Stimulated activated CD8-positive, alpha-beta memory T cell treated with anti-CD3 and anti-CD28 coated beads, Interleukin-2, amount 100 ng/mL, for 1 hour (primary cell): ENCODE measurements around the gene KLHL4.
"Not testable (repeated sequence)": the region's sequence is repeated elsewhere in the genome, so short reads cannot be mapped to it uniquely, and the experiment has no call there.

Experiments used
- DNase-seq, 2 donors: peaks; one replicate each; pipeline ENCODE4 v3.0.0-alpha.2; 2020; ENCODE audit warnings: low read depth in 2 of 2

Gene KLHL4, protein sequence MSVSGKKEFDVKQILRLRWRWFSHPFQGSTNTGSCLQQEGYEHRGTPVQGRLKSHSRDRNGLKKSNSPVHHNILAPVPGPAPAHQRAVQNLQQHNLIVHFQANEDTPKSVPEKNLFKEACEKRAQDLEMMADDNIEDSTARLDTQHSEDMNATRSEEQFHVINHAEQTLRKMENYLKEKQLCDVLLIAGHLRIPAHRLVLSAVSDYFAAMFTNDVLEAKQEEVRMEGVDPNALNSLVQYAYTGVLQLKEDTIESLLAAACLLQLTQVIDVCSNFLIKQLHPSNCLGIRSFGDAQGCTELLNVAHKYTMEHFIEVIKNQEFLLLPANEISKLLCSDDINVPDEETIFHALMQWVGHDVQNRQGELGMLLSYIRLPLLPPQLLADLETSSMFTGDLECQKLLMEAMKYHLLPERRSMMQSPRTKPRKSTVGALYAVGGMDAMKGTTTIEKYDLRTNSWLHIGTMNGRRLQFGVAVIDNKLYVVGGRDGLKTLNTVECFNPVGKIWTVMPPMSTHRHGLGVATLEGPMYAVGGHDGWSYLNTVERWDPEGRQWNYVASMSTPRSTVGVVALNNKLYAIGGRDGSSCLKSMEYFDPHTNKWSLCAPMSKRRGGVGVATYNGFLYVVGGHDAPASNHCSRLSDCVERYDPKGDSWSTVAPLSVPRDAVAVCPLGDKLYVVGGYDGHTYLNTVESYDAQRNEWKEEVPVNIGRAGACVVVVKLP

DNA sequence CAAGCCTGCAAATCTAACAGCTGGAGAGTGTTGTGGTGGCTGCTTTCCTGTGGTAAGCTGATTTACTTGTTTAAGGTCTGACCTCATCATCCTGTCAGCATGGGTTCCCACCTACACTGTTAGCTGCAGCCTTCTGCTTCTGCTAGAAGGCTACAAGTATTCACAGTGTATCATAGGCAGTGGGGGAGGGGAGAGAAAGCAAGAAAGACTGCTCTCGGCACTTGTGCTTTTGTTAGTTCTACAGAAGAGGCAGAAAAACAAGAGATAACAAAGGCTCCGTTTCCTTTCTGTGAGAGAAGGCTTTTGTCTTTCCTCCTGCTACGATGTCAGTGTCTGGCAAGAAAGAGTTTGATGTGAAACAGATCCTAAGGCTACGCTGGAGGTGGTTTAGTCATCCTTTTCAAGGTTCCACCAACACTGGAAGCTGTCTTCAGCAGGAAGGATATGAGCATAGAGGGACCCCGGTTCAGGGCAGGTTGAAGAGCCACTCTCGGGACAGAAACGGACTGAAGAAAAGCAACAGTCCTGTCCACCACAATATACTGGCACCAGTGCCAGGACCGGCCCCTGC is at the start of gene KLHL4:
TSS of gene KLHL4 (plus strand) at position 232 of the 571 bp plus-strand sequence. CDS start at position 324, 92 bp downstream.
- no peak for DNase-seq

DNA sequence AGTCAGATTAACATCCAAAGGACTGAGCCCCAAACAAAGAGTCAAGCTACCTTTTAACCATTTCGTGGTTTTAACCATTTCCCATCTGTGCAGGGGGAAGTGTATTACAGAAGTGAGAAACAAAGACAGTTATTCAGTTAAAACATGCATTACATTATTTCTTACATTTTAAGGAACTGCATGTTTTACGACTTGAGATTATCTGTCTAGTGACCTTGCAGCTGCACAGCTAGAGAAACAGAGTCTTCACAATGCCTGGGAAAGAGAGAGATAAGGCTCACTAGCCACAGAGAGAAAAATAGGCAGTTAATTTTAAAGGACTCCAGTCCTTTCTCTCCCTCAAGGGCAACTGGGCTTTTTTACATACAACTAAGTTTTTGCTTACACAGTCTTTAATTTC is 48.7 kb upstream of the KLHL4 start:
- no peak for DNase-seq

DNA sequence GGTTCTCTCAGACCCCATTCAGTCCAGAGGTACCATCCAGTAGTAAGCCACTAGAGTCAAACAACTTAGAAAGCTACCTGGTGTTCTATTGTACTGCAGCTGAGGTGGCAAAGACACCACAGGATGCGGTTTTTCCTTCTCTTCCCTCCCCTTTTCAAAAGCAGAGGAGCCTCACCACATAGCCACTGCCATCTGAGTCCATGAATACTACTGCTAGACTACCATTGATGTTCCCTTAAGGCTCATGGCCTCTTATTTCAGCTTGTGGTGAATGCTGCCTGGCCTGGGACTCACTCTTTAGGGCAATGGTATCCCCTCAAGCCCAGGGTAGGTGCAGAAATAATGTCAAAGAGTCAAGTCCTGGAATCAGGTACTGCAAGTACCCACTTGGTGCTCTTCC is 41.8 kb upstream of the KLHL4 start:
- no peak for DNase-seq

DNA sequence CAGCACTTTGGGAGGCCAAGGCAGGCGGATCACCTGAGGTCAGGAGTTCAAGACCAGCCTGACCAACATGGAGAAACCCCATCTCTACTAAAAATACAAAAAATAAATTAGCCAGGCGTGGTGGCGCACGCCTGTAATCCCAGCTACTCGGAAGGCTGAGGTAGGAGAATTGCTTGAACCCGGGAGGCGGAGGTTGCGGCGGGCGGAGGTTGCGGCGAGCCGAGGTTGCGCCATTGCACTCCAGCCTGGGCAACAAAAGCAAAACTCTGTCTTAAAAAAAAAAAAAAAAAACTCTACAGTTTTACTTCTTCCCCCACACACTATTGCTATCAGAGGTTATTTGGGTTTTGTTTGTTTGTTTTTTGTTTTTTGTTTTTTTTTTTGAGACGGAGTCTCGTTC is 38.9 kb upstream of the KLHL4 start:
- DNase-seq: not testable (repeated sequence)

DNA sequence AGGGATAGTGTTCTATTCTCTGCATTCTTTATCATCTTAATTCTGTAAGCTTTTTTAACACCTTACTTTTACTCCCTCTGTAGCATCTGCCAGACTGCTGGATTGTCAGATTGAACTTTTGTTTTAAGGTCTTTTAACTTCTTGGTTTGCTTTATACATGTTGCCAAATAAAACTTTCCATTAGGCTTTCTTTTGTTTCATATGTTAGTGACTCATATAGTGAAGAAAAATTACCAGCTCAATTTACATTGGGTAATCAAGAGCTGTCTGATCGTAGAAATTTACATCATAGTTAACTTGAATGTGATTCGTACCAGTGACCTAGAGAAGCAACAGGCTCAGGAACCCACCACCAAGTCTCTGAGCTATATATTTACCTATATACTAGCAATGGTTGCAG is 28.5 kb upstream of the KLHL4 start:
- DNase-seq: no peak

DNA sequence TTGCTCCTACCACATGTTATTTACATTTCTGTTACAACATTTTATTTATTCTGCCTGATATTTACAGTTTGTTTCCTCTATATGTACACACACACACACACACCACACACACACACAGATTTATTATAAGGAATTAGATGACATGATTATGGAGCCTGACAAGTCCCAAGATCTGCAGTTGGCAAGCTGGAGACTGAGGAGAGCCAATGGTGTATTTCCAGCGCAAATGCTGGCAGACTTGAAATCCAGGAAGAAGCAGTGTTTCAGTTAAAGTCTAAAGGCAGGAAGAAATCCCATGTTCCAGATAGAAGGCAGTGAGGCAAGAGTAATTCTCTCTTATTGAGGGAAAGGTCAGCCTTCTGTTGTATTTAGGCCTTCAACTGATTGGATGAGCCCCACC is 1.8 kb upstream of the KLHL4 start:
- no peak for DNase-seq

DNA sequence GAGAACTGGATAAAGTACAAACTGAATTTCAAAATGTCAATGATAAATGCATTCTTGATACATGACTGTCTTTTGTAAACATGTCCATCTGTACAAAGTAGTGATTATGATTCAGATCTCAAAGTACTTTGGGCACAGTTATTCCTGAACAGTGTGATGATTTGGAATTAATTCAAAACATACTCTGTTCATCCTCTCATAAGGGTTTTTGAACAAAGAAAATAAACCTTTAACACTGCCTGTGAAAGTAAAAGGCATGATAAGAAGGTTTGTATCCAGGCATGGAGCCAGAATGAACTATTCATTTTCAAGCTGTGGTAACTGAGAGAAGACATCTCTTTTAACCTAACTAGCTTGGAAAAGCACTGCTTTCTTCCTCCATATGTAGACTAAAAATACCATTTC is 883 bp upstream of the KLHL4 start:
- no peak for DNase-seq

DNA sequence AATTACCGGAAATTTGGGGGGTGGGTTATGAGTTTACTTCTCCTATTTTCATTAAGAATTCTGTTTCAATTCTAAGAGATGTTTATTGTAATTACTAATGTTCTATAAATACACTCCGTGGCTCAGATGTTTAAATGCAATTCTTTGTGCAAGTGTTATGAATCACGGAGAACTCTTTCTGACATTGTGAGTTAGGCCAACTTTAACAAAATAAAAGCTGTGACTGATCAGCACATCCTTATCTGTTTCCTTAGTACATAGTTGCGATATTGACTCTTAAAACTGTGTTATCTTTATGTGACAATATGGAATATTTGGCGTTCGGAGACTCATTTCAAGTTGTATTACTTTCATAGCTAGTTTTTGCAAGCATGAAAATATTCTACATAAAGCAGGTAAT is 902 bp downstream of the KLHL4 start:
- DNase-seq: no peak

DNA sequence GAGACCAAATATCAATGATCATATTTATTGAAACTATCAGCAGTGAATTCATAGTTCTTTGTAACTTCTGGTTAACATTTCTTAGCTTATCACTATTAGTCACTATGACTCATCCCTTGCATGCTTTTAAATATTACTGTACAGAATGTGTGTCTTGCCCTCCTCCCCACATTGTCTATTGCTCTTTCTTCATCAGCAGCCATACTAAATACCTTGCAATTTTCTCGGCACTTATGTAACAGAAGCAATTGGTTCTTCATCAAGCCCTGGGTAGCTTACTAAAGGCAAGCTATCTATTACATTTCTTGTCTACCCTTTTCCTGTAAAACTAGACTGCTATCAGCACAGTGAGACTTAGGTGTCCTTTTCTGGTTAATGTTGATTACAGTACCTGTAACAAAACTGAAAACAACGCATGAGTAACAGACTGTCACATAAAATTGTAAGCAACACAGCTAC is 8.2 kb downstream of the KLHL4 start:
- DNase-seq: no peak

DNA sequence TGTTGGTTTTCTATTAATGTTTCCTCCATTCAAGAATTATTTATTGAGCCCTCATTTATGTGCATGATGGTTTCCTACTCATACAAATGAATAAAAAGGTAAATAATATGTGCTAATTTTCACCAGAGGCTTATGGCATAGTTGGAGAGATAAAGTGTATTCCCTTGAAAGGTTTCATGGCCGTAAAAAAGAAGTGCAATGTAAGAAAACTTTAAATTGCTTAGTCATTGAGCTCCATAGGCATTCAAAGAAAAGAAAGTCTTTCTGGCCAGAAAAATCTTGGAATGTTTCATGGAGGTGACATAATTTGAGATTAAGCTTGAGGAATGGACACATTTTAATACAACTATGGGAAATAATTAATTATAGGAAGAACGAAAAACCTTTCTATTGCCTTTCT is 8.7 kb downstream of the KLHL4 start:
- DNase-seq: no peak

DNA sequence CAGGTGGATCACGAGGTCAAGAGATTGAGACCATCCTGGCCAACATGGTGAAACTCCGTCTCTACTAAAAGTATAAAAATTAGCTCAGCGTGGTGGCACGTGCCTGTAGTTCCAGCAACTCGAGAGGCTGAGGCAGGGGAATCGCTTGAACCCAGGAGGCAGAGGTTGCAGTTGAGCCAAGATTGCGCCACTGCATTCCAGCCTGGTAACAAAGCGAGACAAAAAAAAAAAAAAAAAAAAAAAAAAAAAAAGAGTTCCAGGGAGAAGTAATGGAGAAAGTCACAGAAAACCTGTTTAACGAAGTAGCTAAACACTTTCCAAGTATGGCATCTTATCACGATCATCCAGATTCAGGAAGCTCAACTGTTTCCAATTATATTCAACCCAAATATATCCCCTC is 10.9 kb downstream of the KLHL4 start:
- no peak for DNase-seq

DNA sequence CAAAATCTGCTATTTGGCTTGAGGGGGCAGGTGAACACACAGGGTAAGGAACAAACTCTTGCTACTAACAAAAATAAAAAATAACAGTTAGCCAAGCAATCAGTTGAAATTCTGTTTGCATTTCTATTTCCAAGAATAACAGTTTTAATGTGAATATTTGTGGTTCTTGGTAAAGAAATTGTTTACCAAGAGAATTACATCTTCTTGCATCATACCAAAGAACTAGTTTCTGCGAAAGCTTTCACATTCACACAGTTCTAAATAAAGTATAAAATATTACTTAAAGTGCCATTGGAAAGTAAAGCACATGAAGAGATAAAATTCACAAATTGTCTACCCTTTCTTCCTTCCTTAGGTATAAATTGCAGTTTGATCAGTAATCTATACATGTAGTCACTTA is 54.4 kb downstream of the KLHL4 start:
- DNase-seq: no peak

DNA sequence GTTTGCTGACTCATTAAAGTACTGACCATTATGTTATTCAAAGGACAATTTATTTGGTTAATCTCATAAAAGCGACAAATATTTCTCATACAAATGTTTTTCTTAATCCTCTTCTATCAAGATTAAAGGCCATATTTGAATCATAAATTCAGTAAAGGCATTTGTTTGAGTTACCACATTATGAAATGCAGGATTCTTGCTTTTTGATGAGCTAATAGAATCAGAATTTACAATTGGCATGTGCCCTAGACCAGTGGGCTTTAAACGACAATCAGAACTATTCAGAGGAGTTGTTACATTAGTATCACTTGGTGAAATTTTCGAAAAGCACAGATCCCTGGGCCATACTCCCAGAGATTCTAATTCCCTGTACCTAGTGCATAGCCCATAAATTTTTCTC is 55.3 kb downstream of the KLHL4 start:
- no peak for DNase-seq

DNA sequence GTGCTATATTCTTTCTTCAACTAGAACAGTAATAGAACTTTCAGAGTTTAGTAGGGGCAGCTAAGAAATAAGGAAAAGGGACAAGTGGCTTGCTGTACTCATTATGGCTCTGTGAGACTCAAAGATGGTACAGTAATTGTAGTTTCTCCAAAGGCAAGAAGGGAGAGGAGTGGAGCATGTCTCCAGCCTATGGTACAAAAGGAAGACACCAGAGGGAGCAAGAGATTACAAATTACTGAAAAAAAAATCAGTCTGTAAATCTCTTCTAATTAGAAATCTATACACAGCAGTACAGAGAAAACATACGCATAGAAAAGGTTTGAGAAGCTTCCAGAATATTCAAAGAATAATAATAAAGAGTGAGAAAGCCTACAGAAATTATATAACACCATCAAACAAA is 61.4 kb downstream of the KLHL4 start:
- no peak for DNase-seq

DNA sequence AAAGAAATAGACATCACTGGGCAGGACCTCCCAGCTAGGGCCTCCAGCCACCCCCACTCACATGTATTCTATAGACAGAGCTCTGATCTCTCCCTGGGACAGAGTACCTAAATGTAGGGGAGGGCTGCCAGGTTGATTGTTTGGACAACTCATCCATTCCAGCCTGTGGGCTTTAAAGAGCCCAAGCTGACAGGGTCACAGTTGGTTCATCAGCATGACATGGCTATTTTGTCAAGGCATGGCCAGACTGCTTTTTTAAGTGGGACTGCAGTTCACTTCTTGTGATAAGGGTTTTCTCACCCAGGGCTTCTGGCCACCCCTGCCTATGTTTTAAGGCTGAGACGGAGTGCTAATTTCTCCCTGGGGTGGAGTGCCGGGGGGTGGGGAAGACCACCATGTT is 63.3 kb downstream of the KLHL4 start:
- no peak for DNase-seq

DNA sequence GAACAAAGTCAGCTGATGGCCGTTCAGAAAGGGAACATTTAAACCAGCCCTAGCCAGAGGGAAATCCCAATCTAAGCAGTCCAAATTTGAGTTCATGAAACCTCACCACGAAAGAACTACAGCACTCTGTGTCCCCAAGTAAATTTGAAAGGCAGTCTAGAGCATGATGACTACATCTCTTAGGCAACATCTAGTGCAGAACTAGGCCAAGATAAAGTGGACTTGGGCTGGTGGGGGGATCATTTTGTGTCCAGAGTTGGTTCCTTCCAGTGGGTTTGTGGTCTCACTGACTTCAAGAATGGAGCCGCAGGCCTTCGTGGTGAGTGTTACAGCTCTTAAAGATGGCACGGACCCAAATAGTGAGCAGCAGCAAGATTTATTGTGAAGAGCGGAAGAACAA is 64.9 kb downstream of the KLHL4 start:
- no peak for DNase-seq

DNA sequence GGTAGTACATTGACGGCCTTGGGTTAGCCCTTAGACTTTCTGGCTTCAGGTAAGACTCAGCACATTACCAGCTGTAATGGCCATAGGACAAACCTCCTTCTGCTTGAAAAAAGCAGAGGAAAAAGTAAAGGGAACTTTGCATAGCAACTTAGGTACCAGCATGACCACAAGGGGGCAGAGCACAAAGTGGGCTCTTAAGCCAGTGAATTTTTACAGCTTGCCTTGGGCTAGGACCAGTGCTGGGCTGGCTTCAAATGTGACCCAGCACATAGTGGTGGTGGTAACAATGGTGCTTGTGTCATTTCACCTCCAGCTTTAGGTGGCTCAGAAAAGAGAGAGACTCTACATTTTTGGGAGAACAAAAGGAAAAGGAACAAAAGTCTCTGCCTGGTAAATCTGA is 66.1 kb downstream of the KLHL4 start:
- no peak for DNase-seq

DNA sequence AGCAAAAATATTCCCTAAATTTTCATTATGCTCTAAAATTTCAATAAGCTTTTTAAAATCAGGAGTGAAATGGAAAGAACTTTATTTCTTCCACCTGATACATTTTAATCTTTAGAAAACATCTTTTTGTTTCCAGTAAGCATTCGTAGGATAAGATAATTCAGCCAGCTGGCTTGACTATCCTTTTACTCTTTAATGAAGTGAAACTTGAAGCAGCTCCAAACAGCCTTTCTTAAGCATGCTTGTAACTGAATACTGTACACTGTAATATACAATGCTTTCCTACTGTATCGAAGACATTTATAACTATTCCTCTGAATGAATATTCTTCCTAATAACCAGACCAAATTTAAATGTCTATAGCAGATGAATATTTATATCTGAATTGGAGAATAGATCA is 98.8 kb downstream of the KLHL4 start:
- no peak for DNase-seq

DNA sequence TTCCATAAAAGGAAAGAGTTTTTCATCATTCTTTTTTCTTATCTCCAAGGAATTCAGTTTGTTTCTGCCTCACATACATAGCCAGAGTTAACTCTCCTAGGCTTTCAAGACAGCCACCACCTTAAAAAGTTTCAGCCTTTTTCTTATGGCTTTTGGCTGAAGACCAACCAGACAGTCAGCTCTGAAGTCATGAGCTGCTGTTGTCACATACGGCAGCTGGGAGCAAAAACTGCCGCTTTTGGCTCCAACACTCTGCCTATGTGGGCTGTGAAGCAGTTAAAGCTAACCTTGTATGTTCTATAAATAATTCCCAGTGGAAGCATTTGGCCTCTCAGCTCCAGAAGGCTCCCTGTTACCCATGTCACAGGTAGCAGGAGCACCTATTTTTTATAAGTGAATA is 104.1 kb downstream of the KLHL4 start:
- DNase-seq: no peak

DNA sequence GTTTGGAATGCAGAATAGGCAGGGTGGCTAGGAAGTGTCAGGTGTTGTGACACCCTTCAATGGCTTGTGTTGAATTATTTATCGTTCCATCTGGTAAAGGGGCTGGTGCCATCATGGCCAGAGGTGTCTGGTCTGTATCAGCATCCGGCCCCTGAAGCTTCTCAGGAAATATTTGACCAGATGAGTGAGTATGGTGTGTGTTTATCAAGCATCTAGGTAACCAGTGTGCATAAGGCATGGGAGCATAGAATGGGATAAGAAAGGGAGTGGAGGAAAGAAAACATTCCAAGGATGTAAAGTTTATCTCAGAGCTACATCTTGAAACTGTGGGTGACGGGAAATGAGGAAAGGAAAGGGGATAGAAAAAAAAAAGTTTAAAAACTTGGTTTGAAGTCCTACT is 109.4 kb downstream of the KLHL4 start:
- no peak for DNase-seq

DNA sequence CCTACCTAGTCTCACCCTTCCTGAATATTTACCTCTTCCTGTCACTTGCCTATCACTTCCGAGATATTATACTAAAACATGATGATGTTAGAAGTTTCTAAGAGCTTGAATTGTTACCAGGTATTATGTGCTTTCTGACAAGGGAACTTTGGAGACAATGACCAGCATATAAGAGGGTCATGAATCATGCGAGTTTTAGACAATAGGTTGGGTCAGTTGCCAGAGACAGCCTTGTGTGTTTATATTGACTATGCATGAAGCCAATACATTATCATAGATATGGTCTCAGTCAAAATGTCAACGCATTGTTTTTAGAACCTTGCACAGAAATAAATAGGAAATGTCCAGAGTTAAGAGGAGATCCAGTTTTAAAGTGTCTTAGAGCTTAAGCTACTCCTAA is 116.8 kb downstream of the KLHL4 start:
- DNase-seq: no peak

DNA sequence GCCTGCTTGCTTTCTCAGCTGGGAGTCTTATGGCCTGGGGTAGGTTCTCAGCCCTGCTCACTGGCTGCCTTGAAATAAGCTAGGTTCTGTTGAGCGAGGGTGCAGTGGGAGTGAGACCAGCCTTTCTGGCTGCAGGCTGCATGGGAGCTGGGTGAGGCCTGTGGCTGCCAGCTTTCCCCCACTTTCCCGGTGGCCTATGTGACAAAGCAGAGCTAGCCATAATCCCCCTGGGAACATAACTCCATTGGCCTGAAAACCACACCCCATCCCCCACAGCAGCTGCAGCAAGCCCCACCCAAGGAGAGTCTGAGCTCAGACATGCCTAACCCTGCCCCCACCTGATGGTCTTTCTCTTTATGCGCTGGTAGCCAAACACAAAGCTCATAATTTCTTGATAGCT is 118.9 kb downstream of the KLHL4 start:
- no peak for DNase-seq

DNA sequence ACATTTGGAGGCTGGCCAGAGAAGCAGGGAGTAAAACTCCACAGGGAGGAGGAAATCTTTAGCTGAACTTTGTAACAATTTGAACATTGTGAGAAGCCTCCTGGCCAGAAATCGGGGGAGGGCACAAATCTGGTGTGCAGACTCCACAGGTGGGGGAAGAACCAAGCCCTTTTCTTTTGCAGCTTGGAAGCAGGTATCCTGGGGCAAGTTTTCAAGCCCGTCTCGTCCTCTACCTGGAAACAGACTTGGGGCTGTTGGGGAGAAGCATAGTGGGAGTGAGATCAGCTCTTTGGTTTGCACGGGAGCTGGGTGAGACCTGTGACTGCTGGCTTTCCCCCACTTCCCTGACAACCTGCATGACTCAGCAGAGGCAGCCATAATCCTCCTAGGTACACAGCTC is 123.8 kb downstream of the KLHL4 start:
- not testable (repeated sequence) for DNase-seq
